ENCODE results near the gene SEMA3G. TPM values are rescaled to one million over a fixed set of nuclear protein-coding genes. Genes with fewer than 3 reads are reported as not detected.

Gene SEMA3G
- 1 to 10 TPM; 4.3 to 8.2 (median 7.0) TPM for polyA plus RNA-seq (ENCODE audit: insufficient read depth in 1 of 5, insufficient read length in 5 of 5, low replicate concordance in 1 of 5)
- long read RNA-seq, donor 1: 0 reads
- long read RNA-seq, donor 2: 0 reads
- long read RNA-seq, donor 3: 0 reads
- long read RNA-seq, donor 4: 0 reads
- long read RNA-seq, donor 5: 0 reads
- long read RNA-seq, donor 6: 0 reads
- long read RNA-seq, donor 7: 0 reads
- long read RNA-seq, donor 8: 0 reads

GRCh38 chr3:52444860-52445793 is at the start of gene SEMA3G:
TSS of gene SEMA3G (minus strand) at chr3:52445103. CDS start at chr3:52445027, 76 bp downstream.
- DNase-seq: no peak

DNA sequence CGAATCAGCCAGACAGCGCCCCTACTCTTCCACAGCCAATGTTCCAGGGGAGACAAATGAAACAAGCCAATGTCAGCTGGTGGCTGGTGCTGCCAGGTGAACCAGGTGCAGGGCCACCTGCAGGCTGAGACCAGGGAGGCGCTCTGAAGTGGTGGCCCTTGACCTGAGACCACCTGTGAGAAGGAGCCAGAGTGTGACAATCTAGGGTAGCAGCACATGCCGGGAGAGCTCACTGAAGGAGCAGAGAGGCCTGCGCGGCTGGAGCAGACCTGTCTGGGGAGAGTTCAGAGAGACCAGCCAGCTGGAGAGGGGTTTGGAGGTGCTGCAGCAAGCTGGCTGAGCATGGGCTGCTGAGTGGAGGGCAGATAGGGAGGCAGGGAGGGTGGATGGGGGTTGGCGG is 49.5 kb upstream of the SEMA3G start:
- DNase-seq: no peak

DNA sequence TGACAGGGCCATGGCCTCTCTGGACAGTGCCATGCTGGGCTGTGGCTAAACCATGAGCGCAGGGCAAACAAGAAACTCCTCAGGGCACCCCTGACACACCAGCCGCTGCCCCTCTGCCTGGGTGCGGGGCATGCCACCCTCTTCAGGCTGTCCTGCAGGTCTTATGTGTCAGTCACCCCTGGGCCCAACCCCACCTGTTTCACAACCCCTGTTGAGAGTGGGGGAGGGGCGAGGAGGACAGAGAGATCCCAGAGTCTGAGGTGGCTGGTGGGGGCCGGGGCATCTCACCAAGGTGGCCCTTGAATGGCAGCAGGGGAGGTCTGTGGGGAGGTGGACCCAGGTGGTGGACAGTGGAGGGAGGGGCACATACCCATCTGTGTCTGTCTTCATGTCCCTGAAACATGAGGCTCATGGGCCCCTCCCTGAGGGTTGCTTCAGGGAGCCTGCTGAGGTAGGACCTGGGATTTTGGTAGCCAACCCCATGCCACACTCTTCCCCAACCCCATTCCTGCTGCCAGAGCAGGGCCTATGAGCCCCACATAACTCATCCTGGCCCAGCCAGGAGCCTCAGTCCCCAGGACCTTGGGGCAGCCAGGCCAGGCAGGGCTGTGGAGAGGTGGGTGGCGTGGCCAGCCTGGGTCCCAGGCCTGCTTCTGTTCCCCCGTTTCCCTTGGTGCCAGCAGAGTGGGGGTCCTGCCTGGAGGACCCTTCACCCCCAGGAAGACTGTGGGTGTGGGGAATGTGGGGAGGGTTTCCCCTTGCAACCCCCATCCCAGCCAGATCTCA is 48.5 kb upstream of the SEMA3G start:
- DNase-seq: no peak

GRCh38 chr3:52492059-52492458 is 47.2 kb upstream of the SEMA3G start:
- DNase-seq: no peak

- no peak for DNase-seq
Observed at GRCh38 chr3:52490939-52491526, 46.1 kb upstream of the SEMA3G start.

DNA sequence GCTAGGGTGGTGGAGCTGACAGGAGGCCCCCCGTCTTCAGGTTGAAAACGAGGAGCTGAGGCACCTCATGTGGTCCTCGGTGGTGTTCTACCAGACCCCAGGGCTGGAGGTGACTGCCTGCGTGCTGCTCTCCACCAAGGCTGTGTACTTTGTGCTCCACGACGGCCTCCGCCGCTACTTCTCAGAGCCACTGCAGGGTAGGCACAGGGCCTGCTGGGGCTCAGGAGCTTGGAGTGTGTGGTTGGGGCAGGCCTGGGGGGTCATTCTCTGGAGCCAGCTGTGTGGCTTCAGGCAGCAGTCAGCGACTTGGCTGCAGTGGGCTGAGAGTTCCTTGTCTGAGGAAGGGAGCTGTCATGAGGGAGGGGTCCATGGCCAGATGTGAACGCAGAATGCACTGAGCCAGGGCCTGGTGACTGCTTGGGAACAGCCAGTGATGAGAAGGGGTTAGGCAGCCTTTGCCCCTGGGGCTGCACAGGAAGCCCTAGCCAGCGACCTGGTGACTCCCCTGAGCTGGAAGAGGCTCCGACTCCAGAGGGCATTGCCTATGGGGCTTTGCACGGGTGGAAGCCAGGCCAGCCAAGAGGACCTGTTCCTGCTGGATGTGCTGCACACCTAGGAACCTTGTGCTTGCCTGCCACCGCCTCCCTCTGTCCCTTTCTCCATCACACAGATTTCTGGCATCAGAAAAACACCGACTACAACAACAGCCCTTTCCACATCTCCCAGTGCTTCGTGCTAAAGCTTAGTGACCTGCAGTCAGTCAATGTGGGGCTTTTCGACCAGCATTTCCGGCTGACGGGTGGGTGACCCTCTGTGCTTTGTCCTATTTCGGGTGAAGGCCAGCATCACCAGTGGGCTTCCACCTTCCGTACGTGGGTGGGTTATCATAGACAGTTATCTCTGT is 45.4 kb upstream of the SEMA3G start:
- DNase-seq: no peak

GRCh38 chr3:52489453-52489852 is 44.5 kb upstream of the SEMA3G start:
- DNase-seq: no peak

DNA sequence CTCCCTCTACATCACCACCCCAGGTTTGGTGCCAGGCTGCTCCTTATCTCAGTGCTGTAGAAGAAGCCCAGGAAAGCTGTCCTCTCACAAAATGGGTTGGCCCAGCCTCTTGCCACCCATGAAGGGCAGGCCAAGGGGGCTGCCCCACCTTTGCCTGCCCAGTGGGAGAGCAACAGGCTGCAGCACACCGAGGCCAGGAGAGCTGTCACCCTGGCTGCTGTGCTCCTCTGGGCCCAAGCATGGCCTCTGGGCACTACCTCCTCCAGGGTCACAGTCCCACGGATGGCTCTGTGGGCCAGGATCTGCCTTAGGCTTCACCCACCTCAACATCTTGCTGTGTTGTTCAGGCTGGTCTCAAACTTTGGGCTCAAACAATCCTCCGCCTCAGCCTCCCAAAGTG is 43.8 kb upstream of the SEMA3G start:
- no peak for DNase-seq

- DNase-seq: no peak
Observed at GRCh38 chr3:52487788-52488691, 43.1 kb upstream of the SEMA3G start.

GRCh38 chr3:52487050-52487787 is 42.3 kb upstream of the SEMA3G start:
- no peak for DNase-seq

DNA sequence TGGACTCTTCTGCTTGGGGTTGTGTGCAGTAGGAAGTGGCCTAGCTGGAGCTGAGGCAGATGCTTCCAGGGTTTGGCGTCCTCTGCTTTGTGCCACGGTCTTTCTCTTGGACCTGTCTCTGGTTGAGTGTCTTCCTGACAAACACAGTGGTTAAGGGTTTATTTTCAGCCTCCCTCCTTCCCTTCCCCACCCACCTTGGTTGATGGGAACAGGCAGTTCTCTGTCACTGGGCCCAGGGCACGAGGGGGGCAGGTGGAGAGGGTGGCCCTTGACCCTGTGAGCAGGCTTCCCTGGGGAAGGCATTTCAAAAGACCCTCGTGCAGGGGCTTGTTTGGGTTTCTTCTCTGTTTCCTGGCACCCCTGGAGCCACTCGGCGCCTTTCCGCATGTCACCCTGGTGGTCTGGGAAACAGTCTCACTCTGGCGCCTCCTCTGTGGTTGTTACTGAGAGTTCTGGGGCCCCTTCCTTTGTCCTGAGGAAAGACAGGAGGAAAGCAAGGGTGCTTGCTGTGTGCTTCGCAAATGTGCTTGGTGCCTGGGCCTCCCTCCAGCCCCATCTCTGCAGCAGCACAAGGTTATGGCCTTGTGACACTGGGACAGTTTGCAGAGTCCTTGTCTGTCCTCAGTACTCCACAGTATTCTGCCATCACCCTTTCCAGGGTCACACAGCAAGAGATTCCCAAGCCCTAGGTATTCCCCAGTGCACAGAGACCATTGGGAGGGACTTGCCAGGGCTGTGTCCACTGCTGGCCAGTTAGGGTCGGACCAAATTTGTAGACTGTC is 40.0 kb upstream of the SEMA3G start:
- DNase-seq: no peak

GRCh38 chr3:52483577-52484381 is 38.9 kb upstream of the SEMA3G start:
- DNase-seq: peak; percentile 27 to 36

DNA sequence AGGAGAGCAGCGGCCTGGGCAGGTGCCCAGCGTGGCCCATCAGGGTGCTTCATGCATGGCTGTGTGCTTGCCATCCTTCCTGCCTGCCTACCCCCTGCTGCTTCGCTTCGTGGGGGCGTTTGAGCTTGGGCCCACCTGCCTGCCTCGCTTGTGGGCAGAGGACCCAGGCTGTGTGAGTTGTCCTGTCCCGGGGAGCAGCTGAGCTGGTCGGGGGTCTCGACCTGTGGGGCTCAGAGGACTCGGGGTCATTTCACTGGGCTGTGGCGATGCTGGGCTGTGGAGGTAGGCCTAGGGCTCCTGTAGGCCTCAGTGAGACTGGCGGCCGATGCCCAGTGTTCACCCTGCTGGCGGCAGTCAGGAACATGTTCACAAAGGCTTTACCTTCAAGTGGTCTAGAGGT is 38.2 kb upstream of the SEMA3G start:
- DNase-seq: no peak

- DNase-seq: no peak
Observed at GRCh38 chr3:52481819-52482521, 37.1 kb upstream of the SEMA3G start.

DNA sequence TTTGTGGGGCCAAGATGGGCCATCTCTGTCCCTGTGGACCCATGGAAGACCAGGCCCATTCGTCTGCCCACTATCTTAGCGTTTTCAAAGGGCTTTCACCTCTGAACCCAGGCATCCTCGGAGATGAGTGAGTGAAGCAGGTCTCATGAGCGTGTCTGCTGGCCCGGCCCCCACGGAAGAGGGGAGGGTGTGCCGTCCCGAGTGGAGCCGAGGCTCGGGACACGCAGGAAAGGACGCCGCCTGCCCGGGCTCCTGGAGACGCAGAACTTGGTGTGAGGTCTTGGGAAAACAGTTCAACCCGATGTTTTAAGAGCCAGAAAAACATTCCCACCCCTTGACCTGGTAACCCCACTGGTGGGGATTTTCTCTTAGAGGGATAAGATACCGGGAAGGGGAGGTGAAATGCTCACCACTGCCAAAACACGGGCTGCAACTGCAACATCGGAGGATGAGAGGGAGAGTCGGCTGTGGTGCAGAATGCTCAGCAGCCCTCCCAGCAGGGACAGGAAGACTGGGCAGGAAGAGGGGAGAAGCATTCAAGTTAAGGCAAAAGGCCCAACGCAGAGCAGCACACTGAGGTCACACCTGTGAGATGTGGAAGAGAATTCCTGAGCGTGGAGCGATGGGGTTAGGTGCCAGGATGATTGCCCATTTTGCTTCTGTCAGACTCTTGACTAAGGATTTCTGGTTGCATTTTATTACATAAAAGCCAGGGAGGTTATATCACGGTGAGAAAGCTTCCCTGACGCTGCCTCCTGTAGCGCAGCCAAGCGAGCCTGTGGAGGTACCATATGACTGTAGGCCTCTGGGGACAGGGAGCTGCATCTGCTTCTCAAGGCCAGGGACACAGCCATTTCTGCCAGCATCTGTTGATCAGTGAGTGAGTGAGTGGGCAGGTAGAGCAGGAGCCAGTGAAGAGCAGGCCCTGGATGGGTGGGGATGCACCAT is 36.1 kb upstream of the SEMA3G start:
- no peak for DNase-seq

Measured in right lung (tissue), 10 donors.